Left lung (tissue), 10 donors: Measurements from ENCODE around the gene MARK4. TPM values are rescaled to one million over a fixed set of nuclear protein-coding genes. Genes with fewer than 3 reads are reported as not detected.

Experiments used
- ATAC-seq: fragments of 200-7000 bp; cut with Tn5 transposase; one replicate; pipeline ENCODE4 v1.9.1; 2020; ENCODE audit warnings: moderate library complexity
- DNase-seq, 4 donors: peaks; one replicate each; pipeline ENCODE4 v3.0.0-alpha.2; 2013 to 2020
- H3K27ac ChIP-seq, 2 donors: fragments of 200-600 bp; sonication (generic) in 1 of 2; one replicate each; pipeline versions ENCODE4 v1.5.0 to v1.8.0; 2020 to 2021
- H3K27me3 ChIP-seq, 2 donors: fragments of 200-600 bp; sonication (generic) in 1 of 2; one replicate each; pipeline versions ENCODE4 v1.5.0 to v1.8.0; 2020 to 2021
- H3K36me3 ChIP-seq, 2 donors: fragments of 200-600 bp; sonication (generic) in 1 of 2; one replicate each; pipeline versions ENCODE4 v1.5.0 to v1.8.0; 2020 to 2021
- H3K4me1 ChIP-seq, 2 donors: fragments of 200-600 bp; one replicate each; pipeline ENCODE4 v1.8.0; 2021
- H3K4me3 ChIP-seq, 2 donors: fragments of 200-600 bp; sonication (generic) in 1 of 2; one replicate each; pipeline versions ENCODE4 v1.5.0 to v1.8.0; 2020 to 2021; ENCODE audit warnings: mild to moderate bottlenecking in 1 of 2
- H3K9me3 ChIP-seq, 2 donors: fragments of 200-600 bp; sonication (generic) in 1 of 2; one replicate each; pipeline versions ENCODE4 v1.5.0 to v1.8.0; 2020 to 2021
- intact Hi-C, 2 donors: fragments of 100-400 bp; cut with DNase I; formaldehyde crosslinking; loops; one replicate each; pipeline versions ENCODE4 v1.11.2 to v1.14.2; 2022
- polyA plus RNA-seq, 6 donors: library from polyadenylated mRNA; unstranded; fragments of 120-200 nt; gene quantifications; one replicate each; pipeline ENCODE4 v1.2.1, GENCODE V29; 2013; ENCODE audit not compliant: insufficient read length in 6 of 6
- total RNA-seq, 2 donors: library from RNA; stranded (reverse); fragmentation: NEBNext Ultra II Directional; extraction: Animal tissue kit (Norgen Biotek cat#: 25700); gene quantifications; one replicate each; pipeline ENCODE4 v1.2.1, GENCODE V29; 2021
- TF ChIP-seq, protein P1 (sequence below), 2 donors: fragments of 200-600 bp; sonication (generic) in 1 of 2; IDR thresholded peaks; one replicate each; pipeline versions ENCODE4 v1.5.0 to v1.8.0; 2021; ENCODE audit warnings: antibody characterized with exemption in 2 of 2
- donor health status: DM: no; HTN: yes; CAD: no.
- donor health status: DM: no; HTN: no; CAD: no.

Gene MARK4
- total and polyA plus RNA-seq, 8 donors, result 24.6 to 46.4 (median 37.5) TPM

DNA sequence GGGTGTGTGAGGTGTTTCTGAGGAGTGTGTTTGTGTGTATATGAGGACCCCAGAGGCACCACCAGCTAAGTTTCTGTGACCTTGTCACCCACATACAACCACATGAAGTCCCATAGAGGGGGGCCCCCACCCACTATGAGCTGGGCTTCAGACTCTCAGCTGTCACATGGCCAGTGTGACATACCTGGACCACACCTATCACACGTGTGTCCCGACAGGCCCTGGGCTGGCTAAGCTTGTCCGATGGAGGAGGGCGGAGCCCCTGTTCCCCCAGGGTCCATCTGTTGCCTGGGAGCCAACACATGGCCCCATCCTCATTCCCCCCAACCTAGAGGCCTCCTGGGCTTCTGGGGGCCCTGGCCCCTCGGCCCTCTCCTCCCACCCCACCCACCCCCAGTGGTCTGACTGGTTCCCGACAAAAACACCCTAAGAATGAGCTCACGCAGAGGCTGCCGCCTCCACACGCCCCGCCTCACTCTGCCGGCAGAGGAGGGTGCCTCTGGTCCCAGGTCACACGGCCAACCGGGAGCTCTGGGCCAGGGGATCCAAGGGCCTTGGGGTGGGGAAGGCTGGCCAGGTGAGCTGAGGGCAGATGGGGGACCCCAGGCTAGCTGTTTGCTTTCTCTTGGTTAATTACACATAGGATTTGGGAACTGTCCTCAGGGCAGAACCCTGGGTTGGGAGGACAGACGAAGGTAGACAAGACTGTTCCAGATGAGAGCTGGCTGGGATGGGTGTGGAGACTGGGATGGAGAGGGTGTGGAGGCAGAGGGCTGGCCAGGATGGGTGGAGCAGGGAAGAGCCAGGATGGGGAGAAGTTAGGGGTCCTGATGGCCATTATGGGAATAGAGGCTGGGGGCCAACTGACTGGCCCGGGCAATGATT is 93.8 kb downstream of the MARK4 start:
- Histone ChIP-seq H3K4me3 (no peak overlapping the region), H3K9me3 (no peaks in the 10 kb centered on the region), H3K27me3 (peaks cover 6 to 75% of the 10 kb centered on the region in 2 donors), H3K27ac (no peak overlapping the region), H3K4me1 (peaks cover 0 to 7% of the 10 kb centered on the region in 2 donors), H3K36me3 (no peaks in the 10 kb centered on the region)
- no peak for ATAC-seq
- DNase-seq, result peak in 1 of 4 donors; percentile 33
- intact Hi-C loops, result no loop called here
- TF ChIP-seq, protein P1, sequence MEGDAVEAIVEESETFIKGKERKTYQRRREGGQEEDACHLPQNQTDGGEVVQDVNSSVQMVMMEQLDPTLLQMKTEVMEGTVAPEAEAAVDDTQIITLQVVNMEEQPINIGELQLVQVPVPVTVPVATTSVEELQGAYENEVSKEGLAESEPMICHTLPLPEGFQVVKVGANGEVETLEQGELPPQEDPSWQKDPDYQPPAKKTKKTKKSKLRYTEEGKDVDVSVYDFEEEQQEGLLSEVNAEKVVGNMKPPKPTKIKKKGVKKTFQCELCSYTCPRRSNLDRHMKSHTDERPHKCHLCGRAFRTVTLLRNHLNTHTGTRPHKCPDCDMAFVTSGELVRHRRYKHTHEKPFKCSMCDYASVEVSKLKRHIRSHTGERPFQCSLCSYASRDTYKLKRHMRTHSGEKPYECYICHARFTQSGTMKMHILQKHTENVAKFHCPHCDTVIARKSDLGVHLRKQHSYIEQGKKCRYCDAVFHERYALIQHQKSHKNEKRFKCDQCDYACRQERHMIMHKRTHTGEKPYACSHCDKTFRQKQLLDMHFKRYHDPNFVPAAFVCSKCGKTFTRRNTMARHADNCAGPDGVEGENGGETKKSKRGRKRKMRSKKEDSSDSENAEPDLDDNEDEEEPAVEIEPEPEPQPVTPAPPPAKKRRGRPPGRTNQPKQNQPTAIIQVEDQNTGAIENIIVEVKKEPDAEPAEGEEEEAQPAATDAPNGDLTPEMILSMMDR (IDR thresholded peaks at IDR 0.05), result no peak

- Histone ChIP-seq H3K4me3 (no peak overlapping the region), H3K9me3 (no peaks in the 10 kb centered on the region), H3K4me1 (peaks cover 0 to 3% of the 10 kb centered on the region in 2 donors), H3K27me3 (peaks cover 5 to 69% of the 10 kb centered on the region in 2 donors), H3K36me3 (peaks cover 0 to 2% of the 10 kb centered on the region in 2 donors), H3K27ac (no peak overlapping the region)
- TF ChIP-seq, protein P1 (IDR thresholded peaks at IDR 0.05), result no peak
- DNase-seq, result no peak
- ATAC-seq, result no peak
- intact Hi-C loops, result no loop called here
Observed at GRCh38 chr19:45345506-45345860, 94.4 kb downstream of the MARK4 start.

DNA sequence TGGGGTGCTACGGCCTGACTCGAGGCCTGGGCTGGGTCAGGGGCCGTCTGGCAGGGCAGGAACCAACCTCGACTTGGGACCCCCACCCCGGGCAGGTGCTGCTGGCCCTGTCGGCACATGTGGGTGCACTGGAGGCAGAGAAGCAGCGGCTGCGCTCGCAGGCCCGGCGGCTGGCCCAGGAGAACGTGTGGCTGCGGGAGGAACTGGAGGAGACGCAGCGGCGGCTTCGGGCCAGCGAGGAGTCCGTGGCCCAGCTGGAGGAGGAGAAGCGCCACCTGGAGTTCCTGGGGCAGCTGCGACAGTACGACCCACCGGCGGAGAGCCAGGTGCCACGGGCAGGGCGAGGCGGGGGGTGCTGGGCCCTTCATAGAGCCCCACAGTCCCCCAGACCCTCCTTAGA is 95.4 kb downstream of the MARK4 start:
- no peak for DNase-seq
- H3K36me3 ChIP-seq, result peaks cover 0 to 12% of the 10 kb centered on the region in 2 donors
- H3K4me1 ChIP-seq, result no peaks in the 10 kb centered on the region
- no peaks in the 10 kb centered on the region for H3K9me3 ChIP-seq
- H3K27me3 ChIP-seq, result peaks cover 0 to 60% of the 10 kb centered on the region in 2 donors
- H3K27ac ChIP-seq, result no peak overlapping the region
- TF ChIP-seq, protein P1 (IDR thresholded peaks at IDR 0.05), result no peak
- no peak for ATAC-seq
- intact Hi-C loops, result no loop called here
- no peak overlapping the region for H3K4me3 ChIP-seq

GRCh38 chr19:45347570-45348366 is 96.7 kb downstream of the MARK4 start:
- peaks cover 0 to 25% of the 10 kb centered on the region in 2 donors for H3K36me3 ChIP-seq
- no peaks in the 10 kb centered on the region for H3K9me3 ChIP-seq
- intact Hi-C loops, result no loop called here
- ATAC-seq (no peak), DNase-seq (no peak)
- no peak overlapping the region for H3K4me3 ChIP-seq
- no peak overlapping the region for H3K27ac ChIP-seq
- no peaks in the 10 kb centered on the region for H3K4me1 ChIP-seq
- TF ChIP-seq, protein P1 (IDR thresholded peaks at IDR 0.05), result no peak
- H3K27me3 ChIP-seq, result peaks cover 0 to 46% of the 10 kb centered on the region in 2 donors
